A673 (cell line): ENCODE measurements around the gene PLEK. TPM values are rescaled to one million over a fixed set of nuclear protein-coding genes. Genes with fewer than 3 reads are reported as not detected.

Experiments
- BruUV-seq: library from RNA; stranded (reverse); fragments of 400-500 nt; replicated peaks from 2 replicates; lab custom pipeline; 2021; lab: Mats Ljungman, UMichigan
- CTCF ChIA-PET: fragments of 300-600 bp; sonication (Branson Sonifier 250); formaldehyde crosslinking; loops from one replicate; lab custom pipeline; 2022; ENCODE audit warnings: antibody characterized with exemption; lab: Charles Lee
- POLR2A ChIA-PET: fragments of 300-600 bp; sonication (Branson Sonifier 250); formaldehyde crosslinking; loops from one replicate; lab custom pipeline; 2022; ENCODE audit warnings: antibody characterized with exemption; ENCODE audit not compliant: low non-redundant PET; lab: Charles Lee
- DNase-seq: peaks from one replicate; pipeline ENCODE4 v3.0.0-alpha.2; 2015; ENCODE audit warnings: low spot score
- H3K27ac ChIP-seq: fragments of 200-600 bp; sonication (generic); 2 replicates; pipeline ENCODE4 v1.5.1; 2016; ENCODE audit warnings: mixed run types, low read depth, mild to moderate bottlenecking, mixed read lengths, antibody characterized with exemption, low read length; ENCODE audit not compliant: poor library complexity, severe bottlenecking
- H3K27me3 ChIP-seq: fragments of 200-600 bp; sonication (generic); replicated peaks from 2 replicates; pipeline ENCODE4 v1.6.1; 2017; ENCODE audit warnings: mixed run types, low read depth, mild to moderate bottlenecking, mixed read lengths, antibody characterized with exemption, low read length; ENCODE audit not compliant: insufficient read depth, poor library complexity
- H3K36me3 ChIP-seq: fragments of 200-600 bp; sonication (generic); 2 replicates; pipeline ENCODE4 v1.6.1; 2016; ENCODE audit warnings: mixed run types, mild to moderate bottlenecking, mixed read lengths, antibody characterized with exemption, low read length; ENCODE audit not compliant: insufficient read depth, poor library complexity, severe bottlenecking
- H3K4me1 ChIP-seq: fragments of 200-600 bp; sonication (generic); 2 replicates; pipeline ENCODE4 v1.6.1; 2017; ENCODE audit warnings: mixed run types, mild to moderate bottlenecking, mixed read lengths, antibody characterized with exemption, low read length; ENCODE audit not compliant: insufficient read depth, poor library complexity, severe bottlenecking
- H3K4me3 ChIP-seq: fragments of 200-600 bp; sonication (generic); 2 replicates; pipeline ENCODE4 v1.5.1; 2016; ENCODE audit warnings: low read depth, mixed run types, mild to moderate bottlenecking, mixed read lengths, low read length; ENCODE audit not compliant: poor library complexity, severe bottlenecking
- H3K9me3 ChIP-seq: fragments of 200-600 bp; sonication (generic); 2 replicates; pipeline ENCODE4 v1.6.1; 2016; ENCODE audit warnings: mixed run types, low read depth, mild to moderate bottlenecking, mixed read lengths, antibody characterized with exemption, low read length; ENCODE audit not compliant: poor library complexity, severe bottlenecking
- CTCF ChIP-seq: fragments of 300-800, 200-600 bp; sonication (generic); conservative IDR thresholded peaks from 2 replicates; pipeline ENCODE4 v1.5.1; 2017; ENCODE audit warnings: low read depth, mild to moderate bottlenecking, antibody characterized with exemption, low read length, moderate library complexity, mixed read lengths
- EZH2 ChIP-seq: fragments of 200-600 bp; sonication (generic); IDR thresholded peaks from 2 replicates; pipeline ENCODE4 v1.6.1; 2017; ENCODE audit warnings: borderline replicate concordance, low read depth, mild to moderate bottlenecking, mixed read lengths, antibody characterized with exemption, low read length; ENCODE audit not compliant: poor library complexity, severe bottlenecking
- intact Hi-C: fragments of 100-400 bp; cut with micrococcal nuclease; formaldehyde crosslinking; loops from one replicate; pipeline ENCODE4 v1.10.0; 2022; ENCODE audit not compliant: unreplicated experiment
- total RNA-seq: library from RNA; stranded (reverse); gene quantifications from 2 replicates; pipeline ENCODE4 v1.2.3, GENCODE V29; 2021

The PLEK gene
- total RNA-seq, 1 experiment from 2014 or later: not detected

DNA sequence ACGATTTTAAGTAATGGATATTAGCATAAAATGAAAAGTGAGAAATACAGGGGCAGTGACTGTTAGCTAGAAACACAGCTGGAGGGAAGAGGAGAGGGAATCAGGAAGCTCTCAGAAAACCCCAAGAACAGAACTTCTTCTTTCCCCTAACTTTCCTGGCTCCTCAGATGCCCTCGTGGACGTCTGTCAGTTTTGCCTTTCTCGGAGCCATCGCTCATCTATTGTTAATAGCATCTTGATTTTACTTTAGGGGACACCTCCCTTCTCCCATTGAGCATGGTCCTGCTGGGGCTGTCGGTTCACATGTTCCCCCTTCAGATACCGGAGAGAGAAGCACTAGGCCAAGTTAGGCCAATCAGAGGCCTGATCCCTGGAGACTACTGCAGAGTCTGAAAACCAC, 2.3 kb upstream of the PLEK start:
- ChIA-PET POLR2A (no interaction called here), CTCF (no interaction called here)
- BruUV-seq: no TSS peak
- H3K4me3 ChIP-seq: no peak overlapping the region
- no peaks in the 10 kb centered on the region for H3K9me3 ChIP-seq
- no peak for TF ChIP-seq CTCF
- H3K27me3 ChIP-seq: no peaks in the 10 kb centered on the region
- H3K27ac ChIP-seq: no peak overlapping the region
- no peaks in the 10 kb centered on the region for H3K4me1 ChIP-seq
- no peaks in the 10 kb centered on the region for H3K36me3 ChIP-seq
- no peak for DNase-seq
- intact Hi-C loops: loop anchor here (1.0 kb wide), 1 partner anchor 79 kb away; no protein-coding TSS in a partner anchor

GRCh38 chr2:68363721-68364120, 1.4 kb upstream of the PLEK start:
- Histone ChIP-seq H3K36me3 (no peaks in the 10 kb centered on the region), H3K27me3 (no peaks in the 10 kb centered on the region), H3K4me1 (no peaks in the 10 kb centered on the region), H3K27ac (no peak overlapping the region), H3K9me3 (no peaks in the 10 kb centered on the region), H3K4me3 (no peak overlapping the region)
- no TSS peak for BruUV-seq
- intact Hi-C loops: no loop called here
- DNase-seq: no peak
- TF ChIP-seq CTCF (no peak), EZH2 (no peak)
- CTCF ChIA-PET: no interaction called here
- POLR2A ChIA-PET: no interaction called here

GRCh38 chr2:68366083-68366560, 1.0 kb downstream of the PLEK start:
- Histone ChIP-seq H3K27me3 (no peaks in the 10 kb centered on the region), H3K4me1 (no peaks in the 10 kb centered on the region), H3K27ac (no peak overlapping the region), H3K9me3 (no peaks in the 10 kb centered on the region), H3K4me3 (no peak overlapping the region), H3K36me3 (no peaks in the 10 kb centered on the region)
- no peak for DNase-seq
- TF ChIP-seq CTCF (no peak), EZH2 (no peak)
- intact Hi-C loops: no loop called here
- POLR2A ChIA-PET: no interaction called here
- CTCF ChIA-PET: no interaction called here
- BruUV-seq: no TSS peak
